Measurements from ENCODE around the gene OPCML. TPM values are rescaled to one million over a fixed set of nuclear protein-coding genes. Genes with fewer than 3 reads are reported as not detected.

OPCML gene
- total and polyA plus RNA-seq, 2 donors from 2014 or later = 0.77 to 1.1 TPM

GRCh38 chr11:133004369-133004768 lies 527.9 kb downstream of the OPCML start:
- Histone ChIP-seq H3K27me3 (ENCODE audit: control insufficient read depth, insufficient read depth, low read length) (no peaks in the 10 kb centered on the region), H3K9ac (ENCODE audit: low read length in 3 of 3) (no peak overlapping the region), H3K4me3 (ENCODE audit: low read length in 3 of 3) (no peak overlapping the region), H3K9me3 (ENCODE audit: control insufficient read depth in 2 of 3, insufficient read depth in 1 of 3, low read length in 3 of 3) (peaks cover 0 to 4% (median 0%) of the 10 kb centered on the region in 3 donors), H3K27ac (ENCODE audit: low read depth in 2 of 2, low read length in 2 of 2) (no peak overlapping the region), H3K4me1 (ENCODE audit: control insufficient read depth in 2 of 3, insufficient read depth in 2 of 3, low read depth in 1 of 3, low read length in 3 of 3) (no peaks in the 10 kb centered on the region), H3K36me3 (ENCODE audit: control insufficient read depth in 2 of 3, insufficient read depth in 3 of 3, low read length in 3 of 3) (no peaks in the 10 kb centered on the region)
- no peak for FAIRE-seq
- no peak for TF ChIP-seq CTCF (IDR thresholded peaks at IDR 0.05; ENCODE audit: borderline replicate concordance, extremely low read depth, insufficient read depth)
- DNase-seq = no peak
- intact Hi-C loops (cut with DNase I) = no loop called here

- FAIRE-seq (no peak), DNase-seq (peak in 2 of 5 donors; percentile 12 to 27)
- Histone ChIP-seq H3K4me3 (ENCODE audit: low read length in 3 of 3) (no peak overlapping the region), H3K9ac (ENCODE audit: low read length in 3 of 3) (no peak overlapping the region), H3K4me1 (ENCODE audit: control insufficient read depth in 2 of 3, insufficient read depth in 2 of 3, low read depth in 1 of 3, low read length in 3 of 3) (no peaks in the 10 kb centered on the region), H3K27ac (ENCODE audit: low read depth in 2 of 2, low read length in 2 of 2) (no peak overlapping the region), H3K36me3 (ENCODE audit: control insufficient read depth in 2 of 3, insufficient read depth in 3 of 3, low read length in 3 of 3) (no peaks in the 10 kb centered on the region), H3K27me3 (ENCODE audit: control insufficient read depth, insufficient read depth, low read length) (no peaks in the 10 kb centered on the region), H3K9me3 (ENCODE audit: control insufficient read depth in 2 of 3, insufficient read depth in 1 of 3, low read length in 3 of 3) (no peaks in the 10 kb centered on the region)
- TF ChIP-seq CTCF (IDR thresholded peaks at IDR 0.05; ENCODE audit: borderline replicate concordance, extremely low read depth, insufficient read depth) = no peak
- intact Hi-C loops (cut with DNase I) = no loop called here
Observed at GRCh38 chr11:132999516-132999915, 532.8 kb downstream of the OPCML start.

- no peaks in the 10 kb centered on the region for H3K9me3 ChIP-seq (ENCODE audit: control insufficient read depth in 2 of 3, insufficient read depth in 1 of 3, low read length in 3 of 3)
- no peak for FAIRE-seq
- no peak overlapping the region for H3K9ac ChIP-seq (ENCODE audit: low read length in 3 of 3)
- no peak for TF ChIP-seq CTCF (IDR thresholded peaks at IDR 0.05; ENCODE audit: borderline replicate concordance, extremely low read depth, insufficient read depth)
- intact Hi-C loops (cut with DNase I) = no loop called here
- no peak overlapping the region for H3K27ac ChIP-seq (ENCODE audit: low read depth in 2 of 2, low read length in 2 of 2)
- no peaks in the 10 kb centered on the region for H3K27me3 ChIP-seq (ENCODE audit: control insufficient read depth, insufficient read depth, low read length)
- H3K36me3 ChIP-seq (ENCODE audit: control insufficient read depth in 2 of 3, insufficient read depth in 3 of 3, low read length in 3 of 3) = no peaks in the 10 kb centered on the region
- peaks cover 0 to 2% (median 0%) of the 10 kb centered on the region in 3 donors for H3K4me1 ChIP-seq (ENCODE audit: control insufficient read depth in 2 of 3, insufficient read depth in 2 of 3, low read depth in 1 of 3, low read length in 3 of 3)
- H3K4me3 ChIP-seq (ENCODE audit: low read length in 3 of 3) = no peak overlapping the region
- DNase-seq = no peak
Observed at GRCh38 chr11:132999031-132999430, 533.3 kb downstream of the OPCML start.

- TF ChIP-seq CTCF (IDR thresholded peaks at IDR 0.05; ENCODE audit: borderline replicate concordance, extremely low read depth, insufficient read depth) = no peak
- Histone ChIP-seq H3K9ac (ENCODE audit: low read length in 3 of 3) (no peak overlapping the region), H3K4me3 (ENCODE audit: low read length in 3 of 3) (no peak overlapping the region), H3K27me3 (ENCODE audit: control insufficient read depth, insufficient read depth, low read length) (peaks cover 2% of the 10 kb centered on the region), H3K27ac (ENCODE audit: low read depth in 2 of 2, low read length in 2 of 2) (no peak overlapping the region), H3K36me3 (ENCODE audit: control insufficient read depth in 2 of 3, insufficient read depth in 3 of 3, low read length in 3 of 3) (no peaks in the 10 kb centered on the region), H3K4me1 (ENCODE audit: control insufficient read depth in 2 of 3, insufficient read depth in 2 of 3, low read depth in 1 of 3, low read length in 3 of 3) (peaks cover 0 to 2% (median 0%) of the 10 kb centered on the region in 3 donors), H3K9me3 (ENCODE audit: control insufficient read depth in 2 of 3, insufficient read depth in 1 of 3, low read length in 3 of 3) (no peaks in the 10 kb centered on the region)
- intact Hi-C loops (cut with DNase I) = no loop called here
- no peak for FAIRE-seq
- no peak for DNase-seq
Observed at GRCh38 chr11:132997396-132997795, 534.9 kb downstream of the OPCML start.

Measured in kidney (tissue), 14 donors.